ENCODE data around the gene SLC9A5. TPM values are rescaled to one million over a fixed set of nuclear protein-coding genes. Genes with fewer than 3 reads are reported as not detected.
A peak's percentile ranks its signal among the peaks of the same experiment; 100 is the strongest.

Gene SLC9A5
- total RNA-seq, 1 experiment from 2014 or later, result 10.3 TPM

DNA sequence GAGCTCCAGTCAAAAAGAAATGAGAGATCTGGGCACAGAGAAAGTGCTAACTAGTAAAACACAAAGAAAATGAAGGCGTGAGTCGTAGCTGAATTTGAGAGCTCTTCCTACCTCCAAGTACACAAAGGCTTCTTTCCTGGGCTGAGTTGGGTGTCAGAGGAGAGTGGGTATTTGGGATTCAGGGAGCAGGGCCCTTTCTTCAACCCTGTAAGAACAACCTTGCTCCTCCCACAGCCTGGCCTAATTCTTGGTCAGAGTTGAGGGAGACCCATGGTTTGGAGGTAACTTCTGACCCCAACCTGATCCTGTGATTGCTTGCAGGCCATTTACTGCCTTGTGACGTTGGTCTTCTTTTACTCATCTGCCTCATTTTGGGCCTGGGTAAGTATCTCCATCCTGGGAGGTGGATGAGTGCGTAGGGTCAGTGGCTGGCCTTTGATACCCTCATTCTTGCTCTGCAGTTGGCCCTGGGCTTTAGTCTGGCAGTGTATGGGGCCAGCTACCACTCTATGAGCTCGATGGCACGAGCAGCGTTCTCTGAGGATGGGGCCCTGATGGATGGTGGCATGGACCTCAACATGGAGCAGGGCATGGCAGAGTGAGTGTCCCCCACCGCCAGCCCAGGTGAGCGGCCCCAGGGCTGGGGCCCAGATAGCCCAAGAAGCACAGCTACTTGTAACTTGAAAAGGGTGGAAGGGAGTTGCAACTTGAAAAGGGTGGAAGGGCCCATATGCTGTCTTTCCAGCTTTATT is 20.6 kb upstream of the SLC9A5 start:
- peak overlapping the region; percentile 97 for H3K4me3 Mint-ChIP-seq
- peaks cover 22% of the 10 kb centered on the region for H3K27me3 Mint-ChIP-seq (ENCODE audit: low read depth)
- H3K4me1 Mint-ChIP-seq, result peaks cover 15% of the 10 kb centered on the region
- CTCF ChIA-PET, result interaction anchor here (0.9 to 2.8 kb wide), 7 partner anchors 8 to 267 kb away, joined by 3 to 41 read pairs (median 13); partner anchors contain the start of genes CES3, E2F4, ELMO3 and FHOD1
- POLR2A ChIA-PET, result interaction anchor here (1.0 to 2.1 kb wide), 4 partner anchors 8 to 38 kb away, joined by 4 to 25 read pairs (median 12); partner anchors contain the start of genes EXOC3L1 and FHOD1
- peaks cover 27% of the 10 kb centered on the region for H3K36me3 Mint-ChIP-seq
- no peak for DNase-seq (ENCODE audit: low spot score)
- peak overlapping the region; percentile 98 for H3K27ac Mint-ChIP-seq
- no peak for ATAC-seq
- no peaks in the 10 kb centered on the region for H3K9me3 Mint-ChIP-seq
- TF ChIP-seq ZNF138 (CRISPR knock-in tag; conservative IDR thresholded peaks at IDR 0.05) (no peak), ZNF671 (CRISPR knock-in tag; IDR thresholded peaks at IDR 0.05) (no peak), FOXP1 (CRISPR knock-in tag; IDR thresholded peaks at IDR 0.05; ENCODE audit: borderline replicate concordance) (no peak), ZNF416 (CRISPR knock-in tag; IDR thresholded peaks at IDR 0.05) (no peak), NR1H2 (CRISPR knock-in tag; IDR thresholded peaks at IDR 0.05) (no peak), MXD4 (CRISPR knock-in tag; IDR thresholded peaks at IDR 0.05; ENCODE audit: borderline replicate concordance) (no peak), TCF7 (CRISPR knock-in tag; IDR thresholded peaks at IDR 0.05; ENCODE audit: low read depth) (no peak), ZNF219 (CRISPR knock-in tag; IDR thresholded peaks at IDR 0.05; ENCODE audit: borderline replicate concordance) (no peak), ETV6 (CRISPR knock-in tag; IDR thresholded peaks at IDR 0.05) (no peak), PRRX2 (CRISPR knock-in tag; IDR thresholded peaks at IDR 0.05) (no peak), FOXJ3 (CRISPR knock-in tag; IDR thresholded peaks at IDR 0.05; ENCODE audit: borderline replicate concordance) (no peak), CREM (CRISPR knock-in tag; IDR thresholded peaks at IDR 0.05) (no peak), NR2C2 (CRISPR knock-in tag; IDR thresholded peaks at IDR 0.05) (no peak)
- TF ChIP-seq, protein P1, sequence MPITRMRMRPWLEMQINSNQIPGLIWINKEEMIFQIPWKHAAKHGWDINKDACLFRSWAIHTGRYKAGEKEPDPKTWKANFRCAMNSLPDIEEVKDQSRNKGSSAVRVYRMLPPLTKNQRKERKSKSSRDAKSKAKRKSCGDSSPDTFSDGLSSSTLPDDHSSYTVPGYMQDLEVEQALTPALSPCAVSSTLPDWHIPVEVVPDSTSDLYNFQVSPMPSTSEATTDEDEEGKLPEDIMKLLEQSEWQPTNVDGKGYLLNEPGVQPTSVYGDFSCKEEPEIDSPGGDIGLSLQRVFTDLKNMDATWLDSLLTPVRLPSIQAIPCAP (CRISPR knock-in tag; IDR thresholded peaks at IDR 0.05), result no peak
- TF ChIP-seq, protein P2, sequence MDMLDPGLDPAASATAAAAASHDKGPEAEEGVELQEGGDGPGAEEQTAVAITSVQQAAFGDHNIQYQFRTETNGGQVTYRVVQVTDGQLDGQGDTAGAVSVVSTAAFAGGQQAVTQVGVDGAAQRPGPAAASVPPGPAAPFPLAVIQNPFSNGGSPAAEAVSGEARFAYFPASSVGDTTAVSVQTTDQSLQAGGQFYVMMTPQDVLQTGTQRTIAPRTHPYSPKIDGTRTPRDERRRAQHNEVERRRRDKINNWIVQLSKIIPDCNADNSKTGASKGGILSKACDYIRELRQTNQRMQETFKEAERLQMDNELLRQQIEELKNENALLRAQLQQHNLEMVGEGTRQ (CRISPR knock-in tag; IDR thresholded peaks at IDR 0.05), result no peak
- TF ChIP-seq, protein P3, sequence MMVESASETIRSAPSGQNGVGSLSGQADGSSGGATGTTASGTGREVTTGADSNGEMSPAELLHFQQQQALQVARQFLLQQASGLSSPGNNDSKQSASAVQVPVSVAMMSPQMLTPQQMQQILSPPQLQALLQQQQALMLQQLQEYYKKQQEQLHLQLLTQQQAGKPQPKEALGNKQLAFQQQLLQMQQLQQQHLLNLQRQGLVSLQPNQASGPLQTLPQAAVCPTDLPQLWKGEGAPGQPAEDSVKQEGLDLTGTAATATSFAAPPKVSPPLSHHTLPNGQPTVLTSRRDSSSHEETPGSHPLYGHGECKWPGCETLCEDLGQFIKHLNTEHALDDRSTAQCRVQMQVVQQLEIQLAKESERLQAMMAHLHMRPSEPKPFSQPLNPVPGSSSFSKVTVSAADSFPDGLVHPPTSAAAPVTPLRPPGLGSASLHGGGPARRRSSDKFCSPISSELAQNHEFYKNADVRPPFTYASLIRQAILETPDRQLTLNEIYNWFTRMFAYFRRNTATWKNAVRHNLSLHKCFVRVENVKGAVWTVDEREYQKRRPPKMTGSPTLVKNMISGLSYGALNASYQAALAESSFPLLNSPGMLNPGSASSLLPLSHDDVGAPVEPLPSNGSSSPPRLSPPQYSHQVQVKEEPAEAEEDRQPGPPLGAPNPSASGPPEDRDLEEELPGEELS (CRISPR knock-in tag; IDR thresholded peaks at IDR 0.05), result no peak

DNA sequence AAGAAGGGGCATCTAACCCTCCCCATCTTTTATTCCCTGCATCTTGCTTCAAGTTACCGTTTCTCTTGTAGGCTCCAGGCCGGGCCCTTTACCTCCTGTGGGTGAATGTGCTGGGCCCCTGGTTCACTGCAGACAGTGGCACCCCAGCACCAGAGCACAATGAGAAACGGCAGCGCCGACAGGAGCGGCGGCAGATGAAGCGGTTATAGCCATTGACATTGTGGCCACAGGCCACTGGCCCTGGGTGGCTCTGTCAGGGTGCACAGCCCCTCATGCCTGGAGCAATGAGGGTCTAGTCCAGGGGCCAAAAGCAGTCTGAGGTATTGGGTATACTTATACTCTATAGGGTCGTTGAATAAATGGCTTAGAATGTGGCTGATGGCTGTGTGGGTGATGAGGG is 19.9 kb upstream of the SLC9A5 start:
- ATAC-seq (no peak), DNase-seq (ENCODE audit: low spot score) (no peak)
- Mint-ChIP-seq H3K36me3 (peaks cover 32% of the 10 kb centered on the region), H3K4me1 (peaks cover 15% of the 10 kb centered on the region), H3K4me3 (peak overlapping the region; percentile 97), H3K27me3 (ENCODE audit: low read depth) (peaks cover 18% of the 10 kb centered on the region), H3K9me3 (no peaks in the 10 kb centered on the region), H3K27ac (no peak overlapping the region)
- ChIA-PET POLR2A (no interaction called here), CTCF (interaction anchor here (0.9 to 2.8 kb wide), 2 partner anchors 74 to 268 kb away, joined by 4 to 13 read pairs; partner anchors contain the start of gene CES3)
- TF ChIP-seq, protein P4, sequence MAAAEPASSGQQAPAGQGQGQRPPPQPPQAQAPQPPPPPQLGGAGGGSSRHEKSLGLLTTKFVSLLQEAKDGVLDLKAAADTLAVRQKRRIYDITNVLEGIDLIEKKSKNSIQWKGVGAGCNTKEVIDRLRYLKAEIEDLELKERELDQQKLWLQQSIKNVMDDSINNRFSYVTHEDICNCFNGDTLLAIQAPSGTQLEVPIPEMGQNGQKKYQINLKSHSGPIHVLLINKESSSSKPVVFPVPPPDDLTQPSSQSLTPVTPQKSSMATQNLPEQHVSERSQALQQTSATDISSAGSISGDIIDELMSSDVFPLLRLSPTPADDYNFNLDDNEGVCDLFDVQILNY (CRISPR knock-in tag; IDR thresholded peaks at IDR 0.05), result no peak
- TF ChIP-seq, protein P5, sequence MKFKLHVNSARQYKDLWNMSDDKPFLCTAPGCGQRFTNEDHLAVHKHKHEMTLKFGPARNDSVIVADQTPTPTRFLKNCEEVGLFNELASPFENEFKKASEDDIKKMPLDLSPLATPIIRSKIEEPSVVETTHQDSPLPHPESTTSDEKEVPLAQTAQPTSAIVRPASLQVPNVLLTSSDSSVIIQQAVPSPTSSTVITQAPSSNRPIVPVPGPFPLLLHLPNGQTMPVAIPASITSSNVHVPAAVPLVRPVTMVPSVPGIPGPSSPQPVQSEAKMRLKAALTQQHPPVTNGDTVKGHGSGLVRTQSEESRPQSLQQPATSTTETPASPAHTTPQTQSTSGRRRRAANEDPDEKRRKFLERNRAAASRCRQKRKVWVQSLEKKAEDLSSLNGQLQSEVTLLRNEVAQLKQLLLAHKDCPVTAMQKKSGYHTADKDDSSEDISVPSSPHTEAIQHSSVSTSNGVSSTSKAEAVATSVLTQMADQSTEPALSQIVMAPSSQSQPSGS (CRISPR knock-in tag; IDR thresholded peaks at IDR 0.05; ENCODE audit: borderline replicate concordance, low read depth), result no peak
- TF ChIP-seq, protein P6, sequence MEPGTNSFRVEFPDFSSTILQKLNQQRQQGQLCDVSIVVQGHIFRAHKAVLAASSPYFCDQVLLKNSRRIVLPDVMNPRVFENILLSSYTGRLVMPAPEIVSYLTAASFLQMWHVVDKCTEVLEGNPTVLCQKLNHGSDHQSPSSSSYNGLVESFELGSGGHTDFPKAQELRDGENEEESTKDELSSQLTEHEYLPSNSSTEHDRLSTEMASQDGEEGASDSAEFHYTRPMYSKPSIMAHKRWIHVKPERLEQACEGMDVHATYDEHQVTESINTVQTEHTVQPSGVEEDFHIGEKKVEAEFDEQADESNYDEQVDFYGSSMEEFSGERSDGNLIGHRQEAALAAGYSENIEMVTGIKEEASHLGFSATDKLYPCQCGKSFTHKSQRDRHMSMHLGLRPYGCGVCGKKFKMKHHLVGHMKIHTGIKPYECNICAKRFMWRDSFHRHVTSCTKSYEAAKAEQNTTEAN (CRISPR knock-in tag; IDR thresholded peaks at IDR 0.05), result no peak
- TF ChIP-seq, protein P3 (CRISPR knock-in tag; IDR thresholded peaks at IDR 0.05), result no peak
- TF ChIP-seq, protein P7, sequence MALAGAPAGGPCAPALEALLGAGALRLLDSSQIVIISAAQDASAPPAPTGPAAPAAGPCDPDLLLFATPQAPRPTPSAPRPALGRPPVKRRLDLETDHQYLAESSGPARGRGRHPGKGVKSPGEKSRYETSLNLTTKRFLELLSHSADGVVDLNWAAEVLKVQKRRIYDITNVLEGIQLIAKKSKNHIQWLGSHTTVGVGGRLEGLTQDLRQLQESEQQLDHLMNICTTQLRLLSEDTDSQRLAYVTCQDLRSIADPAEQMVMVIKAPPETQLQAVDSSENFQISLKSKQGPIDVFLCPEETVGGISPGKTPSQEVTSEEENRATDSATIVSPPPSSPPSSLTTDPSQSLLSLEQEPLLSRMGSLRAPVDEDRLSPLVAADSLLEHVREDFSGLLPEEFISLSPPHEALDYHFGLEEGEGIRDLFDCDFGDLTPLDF (CRISPR knock-in tag; IDR thresholded peaks at IDR 0.05), result no peak

Measured in WTC11 (cell line).